KMS-11 (cell line): ENCODE data around the gene SCN3B.

ENCODE experiments used
- H2AFZ ChIP-seq: fragments of 200-600 bp; sonication (generic); 2 replicates; pipeline ENCODE4 v1.6.1; 2016; ENCODE audit warnings: antibody characterized with exemption, mixed run types, low read depth
- H3K27ac ChIP-seq: fragments of 200-600 bp; sonication (generic); 2 replicates; pipeline ENCODE4 v1.6.1; 2016; ENCODE audit warnings: mild to moderate bottlenecking, mixed run types
- H3K27me3 ChIP-seq: fragments of 200-600 bp; sonication (generic); 2 replicates; pipeline ENCODE4 v1.6.1; 2017; ENCODE audit warnings: mild to moderate bottlenecking, low read depth, mixed run types, moderate library complexity; ENCODE audit not compliant: insufficient read depth
- H3K36me3 ChIP-seq: fragments of 200-600 bp; sonication (generic); 2 replicates; pipeline ENCODE4 v1.6.1; 2017; ENCODE audit warnings: mild to moderate bottlenecking, mixed run types; ENCODE audit not compliant: insufficient read depth
- H3K4me1 ChIP-seq: fragments of 200-600 bp; sonication (generic); 2 replicates; pipeline ENCODE4 v1.6.1; 2016; ENCODE audit warnings: mild to moderate bottlenecking, low read depth, mixed run types; ENCODE audit not compliant: poor library complexity, severe bottlenecking
- H3K4me2 ChIP-seq: fragments of 200-600 bp; sonication (generic); 2 replicates; pipeline ENCODE4 v1.7.0; 2016; ENCODE audit warnings: mild to moderate bottlenecking, mixed run types
- H3K4me3 ChIP-seq: fragments of 200-600 bp; sonication (generic); IDR thresholded peaks from 2 replicates; pipeline ENCODE4 v1.6.1; 2017; ENCODE audit warnings: low read depth, low read length, mixed read lengths; ENCODE audit not compliant: insufficient read depth
- H3K79me2 ChIP-seq: fragments of 200-600 bp; sonication (generic); 2 replicates; pipeline ENCODE4 v1.6.1; 2016; ENCODE audit warnings: low read depth, mixed run types; ENCODE audit not compliant: insufficient read depth
- H3K9ac ChIP-seq: fragments of 200-600 bp; sonication (generic); 2 replicates; pipeline ENCODE4 v1.6.1; 2016; ENCODE audit warnings: mild to moderate bottlenecking, mixed run types
- H4K20me1 ChIP-seq: fragments of 200-600 bp; sonication (generic); 2 replicates; pipeline ENCODE4 v1.6.1; 2016; ENCODE audit warnings: mild to moderate bottlenecking, mixed run types; ENCODE audit not compliant: insufficient read depth
- TF ChIP-seq, protein P1 (sequence below): fragments of 200-600 bp; sonication (generic); conservative IDR thresholded peaks from 2 replicates; pipeline ENCODE4 v1.6.1; 2017; ENCODE audit warnings: low read depth, mild to moderate bottlenecking, antibody characterized with exemption, low read length, moderate library complexity, mixed read lengths

The SCN3B gene

DNA sequence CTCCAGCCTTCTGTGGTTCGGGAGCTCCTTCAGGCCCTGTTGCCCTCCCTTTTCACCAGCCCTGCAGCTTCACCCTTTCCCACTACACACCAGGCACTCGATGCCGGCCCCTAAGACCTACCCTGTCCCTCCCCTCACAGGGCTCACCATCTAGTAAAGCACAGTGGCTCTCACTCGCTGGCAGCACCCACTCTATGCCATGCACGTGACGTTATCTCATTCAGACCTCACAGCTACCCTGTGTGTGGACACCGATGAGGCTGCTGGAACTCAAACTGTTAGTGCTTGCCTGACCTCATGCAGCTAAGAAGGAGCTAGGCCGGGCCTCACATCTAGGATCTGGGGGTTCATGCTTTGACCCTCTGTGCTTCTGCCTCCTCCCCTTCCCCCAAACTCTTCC lies 45.5 kb downstream of the SCN3B start:
- Histone ChIP-seq H3K9ac (no peak overlapping the region), H3K36me3 (no peaks in the 10 kb centered on the region), H3K27ac (no peak overlapping the region), H3K79me2 (no peaks in the 10 kb centered on the region), H2AFZ (no peak overlapping the region), H3K4me1 (no peaks in the 10 kb centered on the region), H3K4me3 (no peak overlapping the region), H4K20me1 (no peaks in the 10 kb centered on the region), H3K27me3 (no peaks in the 10 kb centered on the region), H3K4me2 (no peak overlapping the region)
- TF ChIP-seq, protein P1, sequence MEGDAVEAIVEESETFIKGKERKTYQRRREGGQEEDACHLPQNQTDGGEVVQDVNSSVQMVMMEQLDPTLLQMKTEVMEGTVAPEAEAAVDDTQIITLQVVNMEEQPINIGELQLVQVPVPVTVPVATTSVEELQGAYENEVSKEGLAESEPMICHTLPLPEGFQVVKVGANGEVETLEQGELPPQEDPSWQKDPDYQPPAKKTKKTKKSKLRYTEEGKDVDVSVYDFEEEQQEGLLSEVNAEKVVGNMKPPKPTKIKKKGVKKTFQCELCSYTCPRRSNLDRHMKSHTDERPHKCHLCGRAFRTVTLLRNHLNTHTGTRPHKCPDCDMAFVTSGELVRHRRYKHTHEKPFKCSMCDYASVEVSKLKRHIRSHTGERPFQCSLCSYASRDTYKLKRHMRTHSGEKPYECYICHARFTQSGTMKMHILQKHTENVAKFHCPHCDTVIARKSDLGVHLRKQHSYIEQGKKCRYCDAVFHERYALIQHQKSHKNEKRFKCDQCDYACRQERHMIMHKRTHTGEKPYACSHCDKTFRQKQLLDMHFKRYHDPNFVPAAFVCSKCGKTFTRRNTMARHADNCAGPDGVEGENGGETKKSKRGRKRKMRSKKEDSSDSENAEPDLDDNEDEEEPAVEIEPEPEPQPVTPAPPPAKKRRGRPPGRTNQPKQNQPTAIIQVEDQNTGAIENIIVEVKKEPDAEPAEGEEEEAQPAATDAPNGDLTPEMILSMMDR = no peak

DNA sequence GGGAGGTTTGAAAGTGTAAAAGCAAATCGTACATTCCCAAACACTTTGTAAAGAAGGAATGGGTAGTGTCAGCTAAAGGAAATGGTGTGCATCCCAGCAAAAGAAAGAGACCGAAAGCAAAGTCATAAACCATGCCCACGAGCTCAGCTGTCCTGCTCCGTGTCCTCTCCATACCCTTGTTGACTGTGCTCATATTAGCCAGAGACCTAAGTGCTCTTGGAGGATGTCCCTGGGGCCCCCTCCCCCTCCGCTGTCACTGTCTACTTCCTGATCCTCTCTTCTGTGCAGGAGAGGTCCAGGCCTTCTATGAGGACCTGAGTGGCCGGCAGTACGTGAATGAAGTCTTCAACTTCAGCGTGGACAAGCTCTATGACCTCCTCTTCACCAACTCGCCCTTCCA lies 46.1 kb downstream of the SCN3B start:
- Histone ChIP-seq H3K36me3 (no peaks in the 10 kb centered on the region), H3K4me3 (no peak overlapping the region), H3K27me3 (no peaks in the 10 kb centered on the region), H3K79me2 (no peaks in the 10 kb centered on the region), H4K20me1 (no peaks in the 10 kb centered on the region), H3K4me1 (no peaks in the 10 kb centered on the region), H3K27ac (no peak overlapping the region), H2AFZ (no peak overlapping the region), H3K4me2 (no peak overlapping the region), H3K9ac (no peak overlapping the region)
- TF ChIP-seq, protein P1 = no peak

DNA sequence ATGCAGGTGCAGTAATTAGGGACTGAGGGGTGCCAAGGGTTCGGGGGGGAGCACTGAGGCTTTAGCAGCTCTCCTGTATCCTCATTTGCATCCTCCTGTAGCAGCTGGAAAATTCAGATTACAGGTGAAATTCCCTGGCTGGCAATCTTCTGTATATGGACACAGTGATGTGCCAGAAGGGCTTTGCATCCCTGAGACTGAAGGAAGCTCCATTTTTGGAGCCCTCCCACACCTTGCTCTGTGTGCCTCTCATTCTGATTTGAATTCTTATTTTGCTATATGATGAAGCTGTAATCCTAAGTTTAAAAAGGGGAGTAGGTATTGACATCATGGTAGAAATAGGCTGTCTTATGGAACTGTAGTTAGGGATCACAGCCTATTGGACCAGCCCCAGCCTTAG lies 46.6 kb downstream of the SCN3B start:
- Histone ChIP-seq H3K9ac (no peak overlapping the region), H3K27me3 (no peaks in the 10 kb centered on the region), H3K4me1 (no peaks in the 10 kb centered on the region), H3K4me2 (no peak overlapping the region), H2AFZ (no peak overlapping the region), H3K4me3 (no peak overlapping the region), H3K36me3 (no peaks in the 10 kb centered on the region), H3K27ac (no peak overlapping the region), H4K20me1 (no peaks in the 10 kb centered on the region), H3K79me2 (no peaks in the 10 kb centered on the region)
- TF ChIP-seq, protein P1 = no peak

DNA sequence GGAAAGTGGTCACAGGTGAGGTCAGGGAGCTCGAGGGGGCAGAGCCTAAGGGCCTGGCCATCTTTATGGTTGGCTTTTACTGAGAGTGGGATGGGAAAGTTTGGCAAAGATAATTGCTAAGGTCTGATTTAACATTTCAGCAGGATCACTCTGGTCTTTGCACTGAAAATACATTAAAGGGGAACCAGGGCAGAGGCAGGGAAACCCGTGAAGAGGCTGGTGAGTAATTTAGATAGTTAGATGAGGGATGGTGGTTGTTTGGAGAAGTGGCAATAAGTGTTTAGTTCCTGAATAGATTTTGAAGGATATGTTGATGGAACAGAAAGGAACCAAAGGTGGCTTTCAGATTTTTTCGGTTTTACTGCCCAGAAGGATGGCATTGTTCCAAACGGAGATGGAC lies 50.8 kb downstream of the SCN3B start:
- H3K4me2 ChIP-seq = no peak overlapping the region
- no peaks in the 10 kb centered on the region for H4K20me1 ChIP-seq
- TF ChIP-seq, protein P1 = no peak
- no peaks in the 10 kb centered on the region for H3K79me2 ChIP-seq
- H3K9ac ChIP-seq = no peak overlapping the region
- H3K27ac ChIP-seq = no peak overlapping the region
- H3K4me3 ChIP-seq = no peak overlapping the region
- H3K27me3 ChIP-seq = no peaks in the 10 kb centered on the region
- no peaks in the 10 kb centered on the region for H3K4me1 ChIP-seq
- H3K36me3 ChIP-seq = no peaks in the 10 kb centered on the region
- no peak overlapping the region for H2AFZ ChIP-seq

DNA sequence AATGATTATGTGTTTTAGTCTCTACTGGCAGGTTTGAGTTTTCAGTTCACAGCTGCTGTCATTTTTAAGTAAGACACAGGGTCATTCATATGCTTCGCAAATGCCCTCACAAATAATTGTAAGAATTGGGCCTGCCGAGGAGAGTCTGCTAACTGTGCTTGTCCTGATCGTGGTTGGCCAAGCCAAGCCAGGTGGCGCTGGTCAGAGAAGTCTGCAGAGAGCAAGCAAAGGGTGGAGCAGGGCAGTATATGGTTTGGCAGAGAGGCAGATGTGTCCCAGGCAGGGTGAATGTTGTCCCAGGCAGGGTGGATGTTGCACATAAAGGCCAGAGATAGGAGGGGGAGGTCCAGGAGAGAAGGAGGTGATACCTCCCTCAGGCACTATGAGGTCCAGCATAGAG lies 52.7 kb downstream of the SCN3B start:
- Histone ChIP-seq H3K9ac (no peak overlapping the region), H2AFZ (no peak overlapping the region), H3K4me2 (no peak overlapping the region), H3K36me3 (no peaks in the 10 kb centered on the region), H3K4me3 (no peak overlapping the region), H3K27ac (no peak overlapping the region), H3K79me2 (no peaks in the 10 kb centered on the region), H3K27me3 (no peaks in the 10 kb centered on the region), H4K20me1 (no peaks in the 10 kb centered on the region), H3K4me1 (no peaks in the 10 kb centered on the region)
- TF ChIP-seq, protein P1 = no peak
